Endothelial cell of umbilical vein (primary cell): ENCODE measurements around the gene CCDC171. TPM values are rescaled to one million over a fixed set of nuclear protein-coding genes. Genes with fewer than 3 reads are reported as not detected.

Experiments used
- BruUV-seq: library from RNA; stranded (reverse); fragments of 400-500 nt; replicated peaks from 2 replicates; lab custom pipeline; 2021; lab: Mats Ljungman, UMichigan
- CTCF ChIA-PET: fragments of 300-600, 350-600 bp; sonication (Branson Sonifier 250); formaldehyde crosslinking; loops from one replicate; lab custom pipeline; 2021; ENCODE audit warnings: antibody characterized with exemption, inconsistent platforms; lab: Charles Lee
- POLR2A ChIA-PET: fragments of 300-600, 350-600 bp; sonication (Branson Sonifier 250); formaldehyde crosslinking; loops from one replicate; lab custom pipeline; 2021; ENCODE audit warnings: antibody characterized with exemption, inconsistent platforms; lab: Charles Lee
- DNase-seq: peaks from one replicate; pipeline ENCODE4 v3.0.0-alpha.2; 2011; ENCODE audit warnings: low read depth, low spot score
- FAIRE-seq: peaks from 2 replicates; lab custom pipeline; 2011; peaks lifted over from hg19 to GRCh38; lab: Jason Lieb, UNC
- H2AFZ ChIP-seq: 2 replicates; pipeline ENCODE4 v1.6.0; 2012; ENCODE audit warnings: low read depth, low read length, control low read depth, inconsistent platforms
- H3K27ac ChIP-seq: 2 replicates; pipeline ENCODE4 v1.5.1; 2011; ENCODE audit warnings: low read depth, mild to moderate bottlenecking, control low read depth, low read length, moderate library complexity; ENCODE audit not compliant: insufficient read depth
- H3K27me3 ChIP-seq, 2 experiments: 2 replicates each; pipeline versions ENCODE4 v1.6.0 to v1.6.1; 2011; ENCODE audit warnings: low read length in 2 of 2, mixed read lengths in 1 of 2; ENCODE audit not compliant: control insufficient read depth in 2 of 2, insufficient read depth in 2 of 2
- H3K36me3 ChIP-seq, 2 experiments: 2 replicates in 1 of 2; 3 replicates in 1 of 2; pipeline ENCODE4 v1.5.1; 2011; ENCODE audit warnings: low read length in 2 of 2, mild to moderate bottlenecking in 1 of 2, moderate library complexity in 1 of 2; ENCODE audit not compliant: control insufficient read depth in 2 of 2, insufficient read depth in 2 of 2; ENCODE audit errors: extremely low read depth in 1 of 2
- H3K4me1 ChIP-seq: 3 replicates; pipeline ENCODE4 v1.5.1; 2011; ENCODE audit warnings: mild to moderate bottlenecking, low read length; ENCODE audit not compliant: control insufficient read depth, insufficient read depth; ENCODE audit errors: extremely low read depth
- H3K4me2 ChIP-seq: 2 replicates; pipeline ENCODE4 v1.6.1; 2011; ENCODE audit warnings: low read length, control low read depth, mixed read lengths; ENCODE audit not compliant: insufficient read depth
- H3K4me3 ChIP-seq, 3 experiments: fragments of 200-600 bp in 1 of 3; sonication (generic), shearing (Covaris generic) in 1 of 3; replicated peaks in 1 of 3; 2 replicates each; pipeline ENCODE4 v1.5.1; 2011 to 2016; ENCODE audit warnings: control low read depth in 3 of 3, low read length in 3 of 3, mild to moderate bottlenecking in 2 of 3, inconsistent platforms in 1 of 3, low read depth in 1 of 3, moderate library complexity in 1 of 3; ENCODE audit not compliant: insufficient read depth in 1 of 3
- H3K79me2 ChIP-seq: 2 replicates; pipeline ENCODE4 v1.6.0; 2012; ENCODE audit warnings: low read length, inconsistent platforms; ENCODE audit not compliant: control insufficient read depth, insufficient read depth
- H3K9ac ChIP-seq: replicated peaks from 2 replicates; pipeline ENCODE3; 2011; ENCODE audit warnings: low read length, control low read depth; ENCODE audit not compliant: insufficient read depth; ENCODE audit errors: extremely low read depth
- H3K9me1 ChIP-seq: replicated peaks from 3 replicates; pipeline ENCODE4 v1.6.0; 2011; ENCODE audit warnings: mild to moderate bottlenecking, low read length; ENCODE audit not compliant: control insufficient read depth, insufficient read depth; ENCODE audit errors: extremely low read depth
- H3K9me3 ChIP-seq: replicated peaks from 2 replicates; pipeline ENCODE4 v1.5.1; 2012; ENCODE audit warnings: low read length, inconsistent platforms; ENCODE audit not compliant: control insufficient read depth, insufficient read depth
- H4K20me1 ChIP-seq: replicated peaks from 2 replicates; pipeline ENCODE3; 2011; ENCODE audit warnings: mild to moderate bottlenecking, low read length; ENCODE audit not compliant: control insufficient read depth, insufficient read depth; ENCODE audit errors: extremely low read depth
- CTCF ChIP-seq, 2 donors: IDR thresholded peaks; 1 replicate in 1 of 2; 2 replicates in 1 of 2; pipeline ENCODE4 v1.5.1; 2011; ENCODE audit warnings: low read length in 2 of 2, mild to moderate bottlenecking in 2 of 2, moderate library complexity in 2 of 2, control low read depth in 1 of 2, inconsistent platforms in 1 of 2, low read depth in 1 of 2; ENCODE audit not compliant: insufficient read depth in 1 of 2; ENCODE audit errors: extremely low read depth in 1 of 2
- EZH2 ChIP-seq: IDR thresholded peaks from 2 replicates; pipeline ENCODE4 v1.6.1; 2012; ENCODE audit warnings: borderline replicate concordance, low read depth, mild to moderate bottlenecking, moderate library complexity, low read length, inconsistent platforms; ENCODE audit not compliant: severe bottlenecking
- FOS ChIP-seq: IDR thresholded peaks from 2 replicates; pipeline ENCODE4 v1.6.1; 2011; ENCODE audit warnings: mild to moderate bottlenecking, low read length, moderate library complexity, borderline replicate concordance; ENCODE audit not compliant: insufficient read depth
- GATA2 ChIP-seq: IDR thresholded peaks from 2 replicates; pipeline ENCODE4 v1.7.0; 2011; ENCODE audit warnings: low read depth, mild to moderate bottlenecking, moderate library complexity, mixed read lengths, low read length; ENCODE audit not compliant: insufficient read length, insufficient read depth
- JUN ChIP-seq: IDR thresholded peaks from 2 replicates; pipeline ENCODE4 v1.6.1; 2011; ENCODE audit warnings: borderline replicate concordance, low read depth; ENCODE audit not compliant: insufficient read length, insufficient read depth
- MAX ChIP-seq: IDR thresholded peaks from 2 replicates; pipeline ENCODE4 v1.6.1; 2011; ENCODE audit not compliant: insufficient read depth, insufficient read length
- MYC ChIP-seq: IDR thresholded peaks from one replicate; pipeline ENCODE4 v1.6.1; 2011; ENCODE audit warnings: mild to moderate bottlenecking, low read depth, low read length
- POLR2A ChIP-seq: IDR thresholded peaks from 2 replicates; pipeline ENCODE4 v1.6.1; 2012; ENCODE audit warnings: low read depth, mild to moderate bottlenecking, control low read depth, low read length
- POLR2AphosphoS5 ChIP-seq: IDR thresholded peaks from 2 replicates; pipeline ENCODE4 v1.6.1; 2012; ENCODE audit warnings: low read depth, mild to moderate bottlenecking, control low read depth, low read length, moderate library complexity; ENCODE audit not compliant: insufficient read depth
- dilution Hi-C: fragments of 300-500 bp; cut with MboI; formaldehyde crosslinking; loops from one replicate; pipeline ENCODE4 v1.15.0; 2019; ENCODE audit warnings: low sequenced_read_pairs; ENCODE audit not compliant: extremely low pct_ligation_motif_present
- intact Hi-C: fragments of 100-400 bp; cut with micrococcal nuclease; formaldehyde crosslinking; loops from one replicate; pipeline ENCODE4 v1.10.0; 2022
- polyA plus RNA-seq, 4 experiments: library from polyadenylated mRNA; depleted of rRNA in 3 of 4; stranded (reverse) in 3 of 4; unstranded in 1 of 4; fragments of >200 nt; gene quantifications; 2 replicates each; pipeline versions ENCODE4 v1.2.1 to v1.2.3, GENCODE V29; 2011 to 2012; ENCODE audit warnings: missing spikeins in 1 of 4
- total RNA-seq: library from RNA; stranded (reverse); gene quantifications from 2 replicates; pipeline ENCODE4 v1.2.3, GENCODE V29; 2021

Gene CCDC171
- total and polyA plus RNA-seq, 2 donors (not counting 3 experiments of a cell fraction or from before 2014, with no cell fraction given) = 0.58 to 1.4 TPM

GRCh38 chr9:15763371-15763770 is 210.5 kb downstream of the CCDC171 start:
- H3K79me2 ChIP-seq = no peaks in the 10 kb centered on the region
- no peaks in the 10 kb centered on the region for H3K4me1 ChIP-seq
- intact Hi-C loops (no loop called here), dilution Hi-C loops (no loop called here)
- POLR2A ChIA-PET = no interaction called here
- no peak overlapping the region for H3K9ac ChIP-seq
- no peaks in the 10 kb centered on the region for H3K27me3 ChIP-seq
- no peak overlapping the region for H3K4me2 ChIP-seq
- TF ChIP-seq FOS (no peak), EZH2 (no peak), MYC (no peak), CTCF (IDR thresholded peaks at IDR 0.05; ENCODE audit: extremely low read depth in 1 of 2, insufficient read depth in 1 of 2, low read depth in 1 of 2, low read length in 2 of 2) (no peak), POLR2A (no peak), MAX (no peak), POLR2AphosphoS5 (no peak), GATA2 (no peak), JUN (no peak)
- H3K36me3 ChIP-seq = no peaks in the 10 kb centered on the region
- no peak overlapping the region for H3K4me3 ChIP-seq
- H3K9me1 ChIP-seq = no peaks in the 10 kb centered on the region
- BruUV-seq = no TSS peak
- FAIRE-seq = no peak
- no peaks in the 10 kb centered on the region for H3K9me3 ChIP-seq
- no peak overlapping the region for H3K27ac ChIP-seq
- CTCF ChIA-PET = no interaction called here
- no peak overlapping the region for H2AFZ ChIP-seq
- DNase-seq = no peak
- no peaks in the 10 kb centered on the region for H4K20me1 ChIP-seq
